Nephron progenitor cell (in vitro differentiated cells): ENCODE data around the gene UBE2E2.

ENCODE experiments used
- DNase-seq: peaks from one replicate; pipeline ENCODE4 v3.0.0; 2021
- H3K27ac Mint-ChIP-seq: 2 replicates; pipeline ENCODE4 v1.8.0; 2021; ENCODE audit warnings: mild to moderate bottlenecking, moderate library complexity, mixed read lengths
- H3K27me3 Mint-ChIP-seq: 2 replicates; pipeline ENCODE4 v1.8.0; 2021; ENCODE audit warnings: mild to moderate bottlenecking, low read depth, mixed read lengths; ENCODE audit not compliant: poor library complexity
- H3K36me3 Mint-ChIP-seq: 2 replicates; pipeline ENCODE4 v1.8.0; 2021; ENCODE audit warnings: low read depth, mixed read lengths
- H3K4me1 Mint-ChIP-seq: 2 replicates; pipeline ENCODE4 v1.8.0; 2021; ENCODE audit warnings: mixed read lengths
- H3K4me3 Mint-ChIP-seq: 2 replicates; pipeline ENCODE4 v1.8.0; 2021; ENCODE audit warnings: mild to moderate bottlenecking, moderate library complexity, mixed read lengths
- H3K9me3 Mint-ChIP-seq: 2 replicates; pipeline ENCODE4 v1.8.0; 2021; ENCODE audit warnings: mild to moderate bottlenecking, moderate library complexity, mixed read lengths
- TF ChIP-seq, protein P1 (sequence below): fragments of 200-600 bp; sonication (generic); IDR thresholded peaks from 2 replicates; pipeline ENCODE4 v1.5.0; 2021; ENCODE audit warnings: antibody characterized with exemption

Gene UBE2E2

GRCh38 chr3:23461069-23461468 is 257.9 kb downstream of the UBE2E2 start:
- TF ChIP-seq, protein P1, sequence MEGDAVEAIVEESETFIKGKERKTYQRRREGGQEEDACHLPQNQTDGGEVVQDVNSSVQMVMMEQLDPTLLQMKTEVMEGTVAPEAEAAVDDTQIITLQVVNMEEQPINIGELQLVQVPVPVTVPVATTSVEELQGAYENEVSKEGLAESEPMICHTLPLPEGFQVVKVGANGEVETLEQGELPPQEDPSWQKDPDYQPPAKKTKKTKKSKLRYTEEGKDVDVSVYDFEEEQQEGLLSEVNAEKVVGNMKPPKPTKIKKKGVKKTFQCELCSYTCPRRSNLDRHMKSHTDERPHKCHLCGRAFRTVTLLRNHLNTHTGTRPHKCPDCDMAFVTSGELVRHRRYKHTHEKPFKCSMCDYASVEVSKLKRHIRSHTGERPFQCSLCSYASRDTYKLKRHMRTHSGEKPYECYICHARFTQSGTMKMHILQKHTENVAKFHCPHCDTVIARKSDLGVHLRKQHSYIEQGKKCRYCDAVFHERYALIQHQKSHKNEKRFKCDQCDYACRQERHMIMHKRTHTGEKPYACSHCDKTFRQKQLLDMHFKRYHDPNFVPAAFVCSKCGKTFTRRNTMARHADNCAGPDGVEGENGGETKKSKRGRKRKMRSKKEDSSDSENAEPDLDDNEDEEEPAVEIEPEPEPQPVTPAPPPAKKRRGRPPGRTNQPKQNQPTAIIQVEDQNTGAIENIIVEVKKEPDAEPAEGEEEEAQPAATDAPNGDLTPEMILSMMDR, result no peak
- no peak for DNase-seq
- no peak overlapping the region for H3K27ac Mint-ChIP-seq
- H3K4me1 Mint-ChIP-seq, result peaks cover 10% of the 10 kb centered on the region
- H3K36me3 Mint-ChIP-seq, result peaks cover 18% of the 10 kb centered on the region
- no peak overlapping the region for H3K4me3 Mint-ChIP-seq
- H3K9me3 Mint-ChIP-seq, result peaks cover 21% of the 10 kb centered on the region
- peaks cover 2% of the 10 kb centered on the region for H3K27me3 Mint-ChIP-seq

DNA sequence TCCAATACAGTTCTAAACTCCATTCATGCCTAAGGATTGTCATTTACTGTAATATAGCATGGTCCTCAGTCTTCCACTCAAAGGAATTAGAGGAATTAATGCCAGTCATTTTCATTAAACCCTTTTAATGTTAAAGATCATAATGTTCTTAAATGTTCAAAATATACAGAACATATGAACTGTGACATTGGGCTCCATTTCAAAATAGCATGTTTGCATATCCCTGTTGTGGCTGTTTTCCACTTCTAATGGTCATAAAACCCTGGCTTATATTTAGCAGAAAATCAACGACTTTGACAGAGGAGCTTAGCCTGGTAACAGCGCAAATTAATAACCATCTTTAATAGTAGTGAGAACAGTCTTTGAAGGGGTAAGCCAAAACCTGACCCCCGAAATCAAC is 260.7 kb downstream of the UBE2E2 start:
- H3K27me3 Mint-ChIP-seq, result peaks cover 2% of the 10 kb centered on the region
- no peaks in the 10 kb centered on the region for H3K36me3 Mint-ChIP-seq
- H3K27ac Mint-ChIP-seq, result no peak overlapping the region
- H3K9me3 Mint-ChIP-seq, result peaks cover 8% of the 10 kb centered on the region
- peaks cover 10% of the 10 kb centered on the region for H3K4me1 Mint-ChIP-seq
- TF ChIP-seq, protein P1, result no peak
- DNase-seq, result no peak
- no peak overlapping the region for H3K4me3 Mint-ChIP-seq

GRCh38 chr3:23465569-23465968 is 262.4 kb downstream of the UBE2E2 start:
- H3K9me3 Mint-ChIP-seq, result peaks cover 8% of the 10 kb centered on the region
- TF ChIP-seq, protein P1, result no peak
- H3K27me3 Mint-ChIP-seq, result peaks cover 2% of the 10 kb centered on the region
- no peaks in the 10 kb centered on the region for H3K36me3 Mint-ChIP-seq
- no peak overlapping the region for H3K4me3 Mint-ChIP-seq
- no peak overlapping the region for H3K27ac Mint-ChIP-seq
- DNase-seq, result no peak
- H3K4me1 Mint-ChIP-seq, result no peaks in the 10 kb centered on the region

GRCh38 chr3:23468203-23468602 is 265.1 kb downstream of the UBE2E2 start:
- Mint-ChIP-seq H3K4me1 (no peaks in the 10 kb centered on the region), H3K27ac (no peak overlapping the region), H3K4me3 (no peak overlapping the region), H3K9me3 (peaks cover 8% of the 10 kb centered on the region), H3K36me3 (no peaks in the 10 kb centered on the region), H3K27me3 (no peaks in the 10 kb centered on the region)
- no peak for DNase-seq
- TF ChIP-seq, protein P1, result no peak

DNA sequence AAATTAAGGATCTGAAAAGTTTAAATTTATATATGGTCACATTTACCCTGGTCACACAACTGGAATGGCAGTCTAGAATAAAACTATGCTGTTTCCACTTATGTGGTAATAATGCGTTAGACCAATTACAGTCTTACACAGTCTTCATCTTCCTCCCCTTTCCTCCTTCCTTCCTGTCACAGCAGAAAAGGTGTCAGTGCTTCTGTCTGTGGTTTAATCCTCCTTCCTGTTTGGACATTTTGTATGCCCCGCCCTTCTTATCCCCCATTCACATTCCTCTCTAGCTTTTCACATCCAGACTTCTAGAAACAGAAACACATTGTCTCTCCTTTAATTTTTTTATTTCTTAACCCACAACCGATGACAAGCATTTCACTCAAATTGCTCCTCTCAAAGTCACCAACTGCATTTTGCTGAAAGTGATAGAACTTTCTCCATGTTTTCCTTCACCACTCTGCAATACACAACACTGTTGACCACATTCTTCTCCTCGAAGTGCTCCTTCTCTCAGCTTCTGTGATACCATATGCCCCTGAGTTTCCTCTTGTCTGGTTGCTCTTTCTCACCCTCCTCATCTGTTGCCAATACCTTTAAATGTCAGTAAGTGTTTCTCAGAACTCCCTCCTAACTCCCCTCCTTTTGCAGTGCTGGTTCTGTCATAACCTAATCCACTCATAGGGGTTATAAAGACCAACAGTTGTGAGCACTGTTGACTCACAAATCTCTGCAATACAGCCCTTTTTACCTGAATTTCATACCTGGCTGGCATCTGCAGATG is 271.6 kb downstream of the UBE2E2 start:
- H3K4me1 Mint-ChIP-seq, result no peaks in the 10 kb centered on the region
- TF ChIP-seq, protein P1, result no peak
- H3K27ac Mint-ChIP-seq, result no peak overlapping the region
- peaks cover 6% of the 10 kb centered on the region for H3K9me3 Mint-ChIP-seq
- no peak overlapping the region for H3K4me3 Mint-ChIP-seq
- H3K27me3 Mint-ChIP-seq, result no peaks in the 10 kb centered on the region
- H3K36me3 Mint-ChIP-seq, result peaks cover 14% of the 10 kb centered on the region
- no peak for DNase-seq

- TF ChIP-seq, protein P1, result no peak
- H3K36me3 Mint-ChIP-seq, result peaks cover 14% of the 10 kb centered on the region
- H3K9me3 Mint-ChIP-seq, result peaks cover 6% of the 10 kb centered on the region
- H3K27ac Mint-ChIP-seq, result no peak overlapping the region
- H3K4me1 Mint-ChIP-seq, result no peaks in the 10 kb centered on the region
- DNase-seq, result no peak
- H3K27me3 Mint-ChIP-seq, result no peaks in the 10 kb centered on the region
- no peak overlapping the region for H3K4me3 Mint-ChIP-seq
These were observed 272.3 kb downstream of the UBE2E2 start for GRCh38 chr3:23475446-23475845.
